NCI-H1694 (cell line): Measurements from ENCODE around the gene DSCAML1.
A peak's percentile ranks its signal among the peaks of the same experiment; 100 is the strongest.
"Not testable (repeated sequence)": the region's sequence is repeated elsewhere in the genome, so short reads cannot be mapped to it uniquely, and the experiment has no call there.

Experiments used
- DNase-seq: peaks from one replicate; lab custom pipeline; 2025; lab: John Stamatoyannopoulos, UW

Gene DSCAML1

GRCh38 chr11:117817368-117818040 lies 20.5 kb upstream of the DSCAML1 start:
- DNase-seq = peak; percentile 16

DNA sequence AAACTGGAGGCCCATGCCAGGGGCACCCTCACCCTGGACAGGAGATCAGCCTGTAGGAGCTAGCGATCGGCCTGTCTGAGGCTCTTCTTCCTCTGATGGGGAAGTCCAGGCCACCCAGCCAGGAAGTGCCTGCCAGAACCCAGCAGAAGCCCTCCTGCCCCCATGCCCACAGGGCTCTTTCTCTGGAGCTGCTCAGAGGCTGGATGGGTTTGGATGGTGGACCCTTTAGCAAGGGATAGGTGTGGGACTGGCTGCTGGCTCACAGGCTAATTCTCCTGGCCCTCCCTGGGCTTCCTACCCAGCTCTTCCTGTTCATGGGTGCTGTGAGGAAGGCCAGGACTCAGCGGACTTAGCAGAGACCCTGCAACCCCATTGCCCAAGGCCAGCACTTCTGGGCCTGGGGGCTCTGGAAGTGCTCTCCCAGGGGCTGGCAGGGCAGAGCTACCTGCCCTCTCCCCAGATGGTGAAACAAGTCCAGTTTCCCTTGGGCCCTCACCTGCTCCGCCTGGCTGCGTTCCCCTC lies 19.9 kb upstream of the DSCAML1 start:
- DNase-seq = no peak

DNA sequence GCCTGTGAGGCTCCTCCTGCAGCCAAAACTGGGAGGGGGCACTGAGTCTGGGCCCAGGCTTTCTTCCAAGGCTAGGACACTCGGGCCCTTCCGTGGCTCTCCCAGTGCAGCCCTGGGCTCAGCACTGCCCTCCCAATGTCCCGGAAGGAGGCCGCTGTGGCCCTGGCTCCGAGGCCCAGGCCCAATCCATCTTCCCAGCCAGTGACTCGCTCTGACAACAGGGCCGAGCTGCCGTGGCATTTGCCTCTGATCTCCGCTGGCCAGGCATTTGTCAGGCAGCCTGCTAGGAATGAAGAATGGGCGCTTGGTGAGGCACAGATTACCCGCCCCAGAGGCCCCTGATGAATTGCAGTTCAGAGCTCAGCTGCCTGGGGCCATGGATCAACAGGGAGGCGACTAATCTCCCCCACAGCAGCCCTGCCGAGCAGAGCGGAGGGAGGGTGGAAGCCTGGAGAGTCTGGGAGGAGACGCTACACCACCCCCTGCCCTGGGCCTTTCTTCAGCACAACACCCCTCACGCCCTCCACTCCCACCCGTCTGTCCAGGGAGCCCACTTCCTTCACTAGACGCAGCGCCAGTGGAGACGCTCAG lies 19.2 kb upstream of the DSCAML1 start:
- DNase-seq = no peak

DNA sequence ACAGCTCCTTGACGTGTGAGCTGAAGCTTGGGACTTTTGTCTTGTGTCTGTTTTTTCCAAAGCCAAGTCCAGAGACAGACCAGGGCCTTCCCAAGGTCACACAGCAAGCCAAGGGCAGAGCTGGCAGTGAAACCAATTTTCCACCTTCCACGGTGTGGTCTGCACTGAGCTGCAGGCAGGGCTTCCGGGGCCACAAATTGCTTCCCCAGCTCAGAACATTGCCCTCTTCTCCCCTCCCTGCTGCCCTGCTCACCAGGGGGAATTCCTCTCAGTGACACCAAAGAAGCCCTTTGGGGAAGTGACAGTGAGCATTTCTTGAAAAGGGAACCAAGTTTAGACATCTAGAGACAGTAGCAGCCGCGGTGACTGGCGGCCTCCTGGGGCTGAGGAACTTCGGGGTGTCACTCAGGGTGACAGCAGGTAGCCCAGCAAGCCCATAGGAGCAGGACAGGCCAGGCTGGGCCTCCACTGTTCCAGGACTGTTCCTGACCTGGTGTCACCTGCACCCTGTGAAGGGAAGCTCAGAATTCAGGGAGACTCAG lies 18.3 kb upstream of the DSCAML1 start:
- DNase-seq = no peak

GRCh38 chr11:117814766-117815261 lies 17.8 kb upstream of the DSCAML1 start:
- no peak for DNase-seq

- no peak for DNase-seq
Observed at GRCh38 chr11:117814204-117814765, 17.3 kb upstream of the DSCAML1 start.

GRCh38 chr11:117810056-117810451 lies 13.0 kb upstream of the DSCAML1 start:
- DNase-seq = not testable (repeated sequence)

DNA sequence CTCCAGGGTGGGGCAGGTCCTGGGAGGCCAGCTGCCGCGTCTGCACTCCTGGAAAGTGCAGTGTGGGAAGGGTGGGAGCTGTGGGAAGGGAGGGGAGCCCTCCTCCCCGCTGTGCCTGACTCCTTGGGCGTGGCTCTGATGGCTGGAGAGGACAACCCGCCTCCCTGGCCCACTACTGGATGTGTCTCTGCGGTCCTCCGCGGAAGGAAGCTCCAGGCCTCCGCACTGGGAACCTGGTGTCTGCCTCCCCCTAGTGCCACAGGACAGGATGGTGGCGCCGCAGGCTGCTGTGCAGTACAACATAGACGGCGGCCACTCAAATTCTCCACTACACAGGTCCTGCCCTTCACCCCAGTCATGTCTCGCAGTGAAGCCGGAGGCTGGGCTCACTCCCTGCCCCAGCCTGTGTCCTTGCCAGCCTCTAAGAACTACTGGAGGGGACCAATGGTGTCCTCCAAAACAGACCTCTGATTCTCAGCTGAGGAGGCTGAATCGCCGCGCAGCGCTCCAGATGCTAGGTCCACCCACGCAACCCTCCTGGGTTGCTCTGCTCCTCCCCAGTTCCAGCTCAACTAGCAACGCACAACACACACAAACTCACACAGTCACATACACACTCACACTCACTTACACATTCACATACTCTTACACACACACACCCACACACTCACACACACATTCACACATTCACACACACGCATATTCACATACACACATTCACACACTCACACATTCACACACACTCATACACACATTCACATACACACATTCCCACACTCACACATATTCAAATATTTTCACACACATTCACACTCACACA lies 12.4 kb upstream of the DSCAML1 start:
- DNase-seq = peak; percentile 18

DNA sequence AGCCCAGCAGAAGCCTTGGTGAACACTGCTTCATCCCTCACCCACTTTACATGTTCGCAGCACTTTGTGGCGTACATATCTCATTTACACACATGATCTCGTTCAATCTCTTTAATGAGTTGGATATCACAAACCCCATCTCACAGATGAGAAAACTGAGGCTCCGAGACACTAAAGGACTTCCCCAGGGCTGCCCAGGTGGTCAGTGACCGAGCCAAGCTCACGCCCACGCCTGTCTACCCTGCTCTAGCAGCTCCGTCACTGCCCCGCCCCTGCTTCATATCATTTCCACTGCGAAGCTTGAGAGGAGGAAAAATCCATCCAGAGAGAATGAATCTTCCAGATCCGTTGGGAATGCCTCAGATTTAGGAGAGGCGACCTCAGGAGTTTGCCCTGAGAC lies 11.8 kb upstream of the DSCAML1 start:
- DNase-seq = no peak

DNA sequence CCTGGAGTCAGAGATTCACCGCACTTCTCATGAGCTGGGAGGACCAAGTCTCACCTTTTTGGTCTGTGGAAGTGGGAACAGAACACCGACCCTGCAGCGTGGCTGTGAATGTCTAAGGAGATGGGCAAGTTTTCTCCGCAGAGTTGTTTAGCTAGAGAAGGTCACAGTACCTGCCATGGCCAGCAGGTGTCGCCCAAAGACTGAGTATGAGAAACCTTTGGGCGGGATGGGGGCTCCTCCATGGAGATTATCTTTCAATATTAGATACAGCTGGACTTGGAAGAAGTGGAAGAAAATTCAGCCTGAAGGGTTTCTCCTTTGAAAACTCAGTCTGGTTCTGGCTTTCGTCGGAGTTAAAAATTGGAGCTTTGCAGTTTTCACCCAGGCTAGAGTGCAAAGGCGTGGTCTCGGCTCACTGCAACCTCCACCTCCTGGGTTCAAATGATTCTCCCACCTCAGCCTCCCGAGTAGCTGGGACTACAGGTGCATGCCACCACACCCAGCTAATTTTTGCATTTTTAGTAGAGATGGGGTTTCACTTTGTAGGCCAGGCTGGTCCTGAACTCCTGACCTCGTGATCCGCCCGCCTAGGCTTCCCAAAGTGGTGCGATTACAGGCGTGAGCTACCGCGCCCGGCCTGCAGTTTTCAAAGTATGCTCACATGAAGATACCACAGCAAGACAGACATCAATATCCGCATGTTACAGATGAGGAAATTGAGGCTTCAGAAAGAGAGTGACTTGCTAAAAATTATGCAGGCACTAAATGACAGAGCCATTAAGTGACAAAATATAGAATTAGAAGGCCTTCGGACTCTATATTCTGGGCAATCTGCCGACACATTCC lies 10.7 kb upstream of the DSCAML1 start:
- DNase-seq = peak; percentile 21

GRCh38 chr11:117806846-117807245 lies 9.8 kb upstream of the DSCAML1 start:
- no peak for DNase-seq

GRCh38 chr11:117805045-117805444 lies 8.0 kb upstream of the DSCAML1 start:
- DNase-seq = no peak

DNA sequence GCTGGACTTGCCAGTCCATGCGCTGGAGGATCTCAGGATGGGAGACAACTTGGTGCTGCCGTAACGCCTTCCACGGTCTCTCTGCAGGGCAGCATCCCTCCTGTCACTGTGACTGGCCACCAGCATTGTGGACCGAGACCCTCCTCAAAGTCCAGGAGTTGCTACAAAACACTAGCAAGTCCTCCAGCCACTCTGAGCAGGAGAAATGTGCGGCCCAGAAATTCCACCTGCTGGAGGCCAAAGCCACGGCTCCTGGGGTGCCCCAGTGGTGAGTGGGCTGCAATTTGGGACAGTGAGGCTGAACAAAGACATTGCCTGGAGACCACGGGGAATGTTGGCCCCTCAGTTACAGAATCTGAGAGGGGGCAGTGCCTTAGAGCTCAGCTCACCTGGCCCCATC lies 6.9 kb upstream of the DSCAML1 start:
- DNase-seq = no peak

- no peak for DNase-seq
Observed at GRCh38 chr11:117799634-117800033, 2.6 kb upstream of the DSCAML1 start.

DNA sequence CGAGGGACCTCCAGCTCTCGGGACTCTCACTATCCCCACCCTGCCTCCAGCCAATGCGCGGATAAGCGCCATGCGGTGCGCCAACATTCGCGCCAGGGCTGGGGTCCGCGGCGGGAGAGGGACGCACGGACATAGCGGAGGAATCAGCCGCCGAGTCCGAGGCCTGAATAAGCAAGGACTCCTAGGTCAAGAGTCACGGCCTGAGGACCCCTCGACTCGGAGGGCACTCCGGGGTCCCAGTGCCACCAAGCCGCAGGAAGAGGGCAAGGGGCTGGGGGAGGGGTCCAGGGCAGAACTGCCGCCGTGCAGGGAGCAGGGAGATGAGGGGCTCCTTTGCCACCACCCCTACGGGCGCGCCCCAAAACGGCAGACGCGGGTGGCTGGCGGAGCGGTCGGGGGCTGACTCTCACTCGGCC lies 552 bp downstream of the DSCAML1 start:
- DNase-seq = no peak

DNA sequence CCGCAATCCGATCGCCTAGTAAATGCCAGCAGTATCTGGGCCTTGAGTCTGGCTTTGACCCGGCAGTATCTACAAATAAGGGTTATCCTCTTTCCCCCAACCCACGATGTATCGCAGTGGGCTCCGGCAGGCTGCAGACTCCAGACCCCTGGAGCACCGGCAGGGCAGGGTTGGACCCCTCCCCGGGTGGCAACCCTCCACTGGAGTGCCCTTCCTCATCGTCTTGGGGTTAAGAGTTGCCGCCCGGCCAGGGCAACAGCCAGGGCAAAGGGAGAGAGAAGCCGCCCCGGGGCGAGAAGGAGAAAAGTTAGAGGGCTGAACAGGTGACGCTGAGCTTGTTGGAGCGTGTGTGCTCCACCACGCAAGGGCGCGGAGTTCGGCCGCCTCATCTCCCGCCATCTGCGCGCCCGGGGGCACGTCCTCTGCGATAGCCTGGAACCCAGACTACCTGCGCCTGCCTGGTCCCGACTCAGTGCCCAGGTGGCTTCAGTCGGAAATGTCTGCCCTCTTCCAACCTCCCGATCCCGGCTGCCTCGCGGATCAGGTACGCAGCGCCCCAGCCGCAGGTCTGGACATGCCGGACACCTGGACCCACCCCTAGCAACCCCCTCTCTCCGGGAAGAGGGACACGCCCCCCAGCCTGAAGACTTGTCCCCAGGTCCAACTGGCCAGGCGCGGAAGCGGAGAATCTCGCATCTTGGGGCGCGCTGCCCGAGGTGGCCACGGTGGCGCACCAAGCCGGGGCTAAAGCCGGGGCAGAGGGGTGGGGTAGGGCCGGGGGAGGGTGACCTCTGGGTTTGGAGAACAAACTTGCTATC lies 1.2 kb downstream of the DSCAML1 start:
- DNase-seq = no peak

DNA sequence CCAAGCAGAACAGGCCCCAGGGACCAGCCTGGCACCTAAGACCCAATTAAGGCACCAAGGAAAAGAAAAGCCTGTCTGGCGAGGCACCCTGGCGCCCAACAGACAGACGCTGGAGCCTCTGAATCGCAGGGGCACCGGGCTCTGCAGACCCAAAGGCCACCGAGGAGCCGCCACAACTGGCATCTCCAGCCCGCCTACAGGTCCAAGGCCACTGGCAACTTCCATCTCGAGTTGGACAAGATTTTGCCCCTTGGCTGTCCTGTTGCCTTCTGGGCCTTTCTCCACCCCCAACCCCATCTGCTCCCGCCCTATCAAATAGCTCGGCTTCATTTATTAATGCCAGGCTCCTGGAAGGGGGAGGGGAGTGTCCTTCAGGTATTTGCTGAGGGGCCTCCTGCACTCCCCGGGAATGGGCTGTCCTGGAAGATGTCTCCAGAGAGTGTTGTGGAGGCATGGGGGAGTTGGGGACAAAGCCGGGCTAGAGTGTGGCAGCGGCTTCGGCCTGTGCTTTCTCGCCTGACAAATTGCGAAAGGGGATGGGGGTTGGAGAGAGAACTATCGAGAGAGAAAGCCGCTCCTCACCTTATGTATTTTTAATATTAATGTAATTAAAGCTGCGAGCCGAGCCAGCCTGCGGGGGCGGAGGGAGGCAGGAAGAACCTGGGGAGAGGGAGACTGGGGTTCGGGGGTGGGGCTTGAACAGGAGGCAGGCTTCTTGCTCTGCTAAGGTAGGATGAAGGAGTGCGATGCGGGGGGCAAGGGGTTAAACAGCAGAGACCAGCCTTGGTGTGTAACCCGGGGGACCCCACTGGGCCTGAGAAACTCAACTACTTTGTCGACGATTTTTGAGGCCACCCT lies 2.0 kb downstream of the DSCAML1 start:
- DNase-seq = no peak

GRCh38 chr11:117794135-117794534 lies 2.9 kb downstream of the DSCAML1 start:
- DNase-seq = no peak

DNA sequence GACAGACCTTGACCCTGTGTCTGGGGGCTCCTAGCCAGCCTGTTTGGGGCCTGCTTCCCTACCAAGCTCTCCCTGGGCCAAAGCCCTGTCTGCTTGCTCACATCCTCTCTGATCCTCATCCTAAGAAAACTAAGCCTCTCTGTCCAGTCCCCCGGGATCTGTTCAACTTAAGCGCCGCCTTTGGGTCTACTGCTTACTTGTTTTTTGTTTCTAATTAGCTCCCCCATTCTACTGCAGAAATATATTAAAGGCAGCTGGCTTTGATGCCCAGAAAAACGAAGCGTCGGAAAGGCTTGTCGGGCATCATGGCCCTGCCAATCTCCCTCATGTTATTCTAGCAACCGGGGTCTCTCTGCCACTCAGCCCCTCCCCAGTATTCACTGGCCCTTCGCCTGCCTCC lies 3.4 kb downstream of the DSCAML1 start:
- no peak for DNase-seq
